DMS 273 (cell line): ENCODE data around the gene GNAT2.
"Not testable (repeated sequence)": the region's sequence is repeated elsewhere in the genome, so short reads cannot be mapped to it uniquely, and the experiment has no call there.

Experiments
- DNase-seq: peaks from one replicate; lab custom pipeline; 2025; ENCODE audit not compliant: unreplicated experiment; lab: John Stamatoyannopoulos, UW

GNAT2 gene

GRCh38 chr1:109619576-109620400 lies at the start of gene GNAT2, which contains the start of gene AMPD2:
Gene GNAT2 (minus strand): TSS chr1:109619616. CDS start chr1:109612870, 6,746 bp downstream.
Gene AMPD2 (plus strand): TSS chr1:109619837. CDS start chr1:109621176, 1,339 bp downstream.
- DNase-seq = peak; percentile 90

- DNase-seq = peak; percentile 35
Measured at GRCh38 chr1:109668123-109668775, 48.8 kb upstream of the GNAT2 start.

DNA sequence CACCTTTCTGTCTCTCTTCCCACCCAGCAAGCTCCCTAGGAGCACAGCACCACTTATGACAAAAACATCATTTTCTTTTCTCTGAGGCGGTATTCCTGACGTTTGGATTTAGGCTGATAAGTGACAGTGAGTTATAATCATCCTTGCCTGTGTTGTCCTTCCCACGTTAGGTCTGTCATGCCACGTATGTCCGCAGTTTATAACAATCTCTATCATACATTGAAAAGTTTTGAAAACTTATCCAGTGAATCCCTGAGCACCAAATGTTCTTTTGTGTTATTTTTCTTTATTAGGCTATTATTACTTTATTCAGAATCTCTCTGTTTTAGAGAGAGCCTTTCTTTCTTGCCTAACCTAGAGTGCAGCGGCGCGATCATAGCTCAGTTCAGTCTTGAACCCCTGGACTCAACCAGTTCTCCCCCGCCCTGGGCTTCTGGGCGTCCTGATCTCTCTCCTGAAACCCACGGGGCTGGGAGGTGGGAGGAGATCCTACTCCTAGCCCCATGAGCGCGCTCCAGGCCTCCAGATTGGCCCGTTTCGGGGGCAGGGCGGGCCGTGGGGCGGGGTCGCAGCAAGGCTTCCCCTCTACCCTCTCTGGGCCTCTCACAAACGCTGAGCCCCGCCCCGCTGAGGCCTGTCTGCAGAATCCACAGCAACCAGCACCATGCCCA lies 48.2 kb upstream of the GNAT2 start, which contains the start of gene GSTM2:
Gene GSTM2, plus strand, starts transcription at position 606 of the 671 bp plus-strand sequence. Its CDS starts 59 bp downstream, at position 665.
- peak; percentile 96 for DNase-seq

DNA sequence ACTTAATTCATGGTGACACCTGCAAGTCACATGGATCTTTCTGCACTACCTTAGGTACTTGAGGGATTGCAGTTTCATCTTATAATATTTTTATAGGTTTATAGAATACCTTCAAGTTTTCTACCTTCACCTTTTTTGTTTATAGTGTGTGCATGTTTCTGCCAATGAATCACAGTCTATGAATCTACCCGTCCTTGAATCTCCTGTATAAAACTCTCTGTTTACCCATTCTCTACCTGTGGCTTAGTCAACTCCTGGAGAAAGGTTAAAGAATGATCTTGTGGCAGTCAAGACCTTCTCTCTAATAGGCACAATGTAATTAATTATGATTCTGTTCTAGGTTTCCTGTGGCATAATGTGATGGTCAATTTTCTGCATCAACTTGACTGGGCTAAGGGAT lies 45.3 kb upstream of the GNAT2 start:
- no peak for DNase-seq

- DNase-seq = no peak
Measured at GRCh38 chr1:109661391-109661790, 42.0 kb upstream of the GNAT2 start.

GRCh38 chr1:109660691-109661026 lies 41.2 kb upstream of the GNAT2 start:
- not testable (repeated sequence) for DNase-seq

DNA sequence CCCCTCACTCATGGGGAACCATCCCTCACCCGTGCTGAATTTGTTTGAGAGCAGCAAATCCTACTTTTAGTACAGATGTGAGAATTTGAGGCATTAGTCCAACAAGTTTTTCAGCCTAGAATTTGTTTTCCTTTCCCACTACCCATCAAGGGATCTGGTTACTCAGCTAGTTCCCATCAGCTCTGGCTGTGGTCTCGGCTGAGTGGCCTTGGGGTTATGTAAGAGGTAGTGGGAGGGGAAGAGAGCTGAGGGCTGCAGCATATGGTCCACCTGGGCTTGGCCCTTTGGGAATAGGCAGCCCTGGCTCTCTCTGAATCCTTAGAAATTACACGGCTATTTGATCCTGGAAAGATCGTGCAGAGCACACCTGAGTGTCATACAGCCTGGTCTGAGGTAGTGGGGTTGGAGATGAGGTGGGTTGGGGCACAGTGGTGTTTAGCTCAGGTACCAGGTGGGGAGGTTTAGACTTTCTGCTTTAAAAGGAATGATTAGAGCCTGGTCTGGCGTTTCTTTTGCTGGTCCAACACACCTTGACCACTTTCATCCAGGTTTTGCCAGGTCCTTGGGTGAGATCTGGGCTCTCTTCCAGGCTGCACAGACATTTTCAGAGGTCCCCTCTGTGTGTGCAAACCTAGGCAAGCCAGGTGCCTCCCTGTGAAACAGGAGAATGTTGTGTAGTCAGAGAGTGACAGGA lies 40.7 kb upstream of the GNAT2 start:
- DNase-seq = peak; percentile 84

DNA sequence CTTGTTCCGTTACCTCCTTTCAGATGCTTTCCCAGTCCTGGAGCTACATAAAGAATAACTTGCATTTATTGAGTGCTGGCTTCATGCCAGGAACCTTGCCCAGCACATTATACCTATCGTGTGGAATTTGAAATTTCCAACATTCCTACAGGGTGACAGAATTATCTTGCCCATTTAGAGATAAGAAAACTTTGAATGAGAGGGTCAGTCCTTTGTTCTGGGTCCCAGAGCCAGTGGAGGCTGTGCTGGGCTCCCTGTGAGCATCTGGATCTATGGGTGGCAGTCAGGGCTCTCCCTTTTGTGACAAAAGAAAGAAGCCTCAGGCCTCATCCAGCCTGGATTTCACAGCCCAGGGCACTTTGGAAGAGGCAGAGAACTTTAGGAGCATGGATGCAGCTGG lies 39.7 kb upstream of the GNAT2 start:
- DNase-seq = no peak

GRCh38 chr1:109658533-109659042 lies 39.2 kb upstream of the GNAT2 start:
- peak; percentile 20 for DNase-seq

- DNase-seq = no peak
Measured at GRCh38 chr1:109657970-109658369, 38.6 kb upstream of the GNAT2 start.

- no peak for DNase-seq
Measured at GRCh38 chr1:109657395-109657794, 38.0 kb upstream of the GNAT2 start.

- DNase-seq = peak; percentile 88
Measured at GRCh38 chr1:109655615-109656519, 36.5 kb upstream of the GNAT2 start, which contains the start of gene GSTM4. Gene GSTM4 (plus strand): TSS chr1:109656099. CDS start chr1:109656390, 291 bp downstream.

GRCh38 chr1:109654519-109654918 lies 35.1 kb upstream of the GNAT2 start:
- DNase-seq = no peak

- no peak for DNase-seq
Measured at GRCh38 chr1:109653306-109653705, 33.9 kb upstream of the GNAT2 start.

DNA sequence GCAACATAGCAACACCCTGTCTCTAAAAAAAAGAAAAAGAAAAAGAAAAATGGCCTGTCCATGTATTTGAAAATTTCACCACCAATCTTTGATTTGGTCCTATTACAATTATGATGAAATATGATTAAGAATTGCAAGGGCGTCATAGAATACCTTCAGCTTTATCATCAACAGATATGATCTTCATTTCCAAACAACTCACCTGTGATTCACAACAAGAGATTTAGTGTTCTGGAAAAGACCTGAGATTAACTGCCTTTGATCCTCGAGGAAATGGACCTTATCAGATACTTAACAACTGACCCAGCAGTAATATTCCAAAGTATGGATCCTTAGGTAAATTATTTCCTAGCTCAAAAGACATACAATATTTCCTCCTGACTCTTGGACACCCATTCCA lies 33.0 kb upstream of the GNAT2 start:
- no peak for DNase-seq

GRCh38 chr1:109650609-109651008 lies 31.2 kb upstream of the GNAT2 start:
- no peak for DNase-seq

DNA sequence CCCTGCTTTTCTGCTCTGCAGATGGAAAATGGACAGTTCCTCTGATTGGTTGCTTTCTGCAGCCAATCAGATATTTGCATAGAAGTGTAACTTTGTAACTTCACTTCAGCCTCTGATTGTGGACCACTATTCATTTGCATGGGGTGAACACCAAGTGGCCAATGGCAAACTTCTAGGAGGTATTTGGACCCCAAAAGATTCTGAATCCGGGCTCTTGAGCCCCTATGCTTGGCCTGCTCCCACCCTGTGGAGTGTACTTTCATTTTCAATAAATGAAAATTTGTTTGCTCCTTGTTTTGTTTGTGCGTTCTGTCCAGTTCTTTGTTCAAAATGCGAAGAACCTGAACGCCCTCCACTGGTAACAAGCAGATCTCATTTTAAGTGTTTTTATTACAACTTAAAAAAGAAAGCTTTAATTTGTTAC lies 30.1 kb upstream of the GNAT2 start:
- DNase-seq = peak; percentile 54

GRCh38 chr1:109644670-109645069 lies 25.3 kb upstream of the GNAT2 start:
- DNase-seq = no peak

DNA sequence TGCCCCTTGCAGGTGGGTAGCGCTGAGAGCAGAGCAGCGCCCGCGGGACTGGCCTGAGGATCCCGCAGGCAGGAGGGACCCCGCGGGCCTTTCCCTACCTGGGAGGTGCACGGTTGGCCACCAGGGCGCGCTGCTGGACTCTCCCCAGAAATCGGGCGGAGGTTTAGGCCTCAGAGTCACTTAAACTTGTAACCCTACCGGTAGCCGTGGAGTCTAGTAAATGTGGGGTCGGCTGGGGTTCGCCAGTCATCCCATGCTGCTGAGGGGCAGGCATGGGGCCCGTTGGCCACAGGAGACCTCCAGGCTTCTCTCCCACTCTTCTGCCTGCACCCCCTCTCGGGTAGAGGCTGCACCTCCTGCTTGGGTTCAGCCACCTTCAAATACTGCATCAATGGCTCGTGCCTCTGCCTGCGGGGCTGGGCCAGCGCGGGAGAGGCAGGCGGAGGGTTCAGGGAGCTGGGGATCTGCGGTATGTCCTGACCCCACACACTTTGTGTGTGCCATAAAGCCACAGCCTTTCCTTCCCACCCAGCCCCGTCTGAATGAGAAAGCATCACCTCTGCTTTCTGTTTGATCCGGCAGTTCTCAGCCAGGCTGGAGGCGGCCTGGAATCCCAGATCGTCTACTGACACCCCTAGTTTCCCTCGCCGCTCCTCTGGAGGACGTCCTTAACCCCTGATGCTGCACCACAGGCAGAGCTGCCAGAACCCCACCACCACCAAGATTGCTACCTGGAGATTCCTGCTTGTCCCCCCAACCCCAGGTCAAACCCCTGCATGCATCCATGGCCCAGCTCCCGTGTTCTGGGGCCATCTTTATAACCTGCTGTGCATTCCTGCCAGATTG lies 24.2 kb upstream of the GNAT2 start:
- peak; percentile 93 for DNase-seq
